MCF 10A (cell line): Measurements from ENCODE around the gene CADM4. TPM values are rescaled to one million over a fixed set of nuclear protein-coding genes. Genes with fewer than 3 reads are reported as not detected.

Experiments
- BruUV-seq: library from RNA; stranded (reverse); fragments of 400-500 nt; replicated peaks from 2 replicates; lab custom pipeline; 2021; lab: Mats Ljungman, UMichigan
- CTCF ChIA-PET: fragments of 300-600 bp; sonication (Branson Sonifier 250); formaldehyde crosslinking; extraction: SDS; loops from one replicate; lab custom pipeline; 2021; ENCODE audit warnings: antibody characterized with exemption, inconsistent platforms; lab: Yijun Ruan, JAX
- POLR2A ChIA-PET: fragments of 300-600, 350-650 bp; sonication (Branson Sonifier 250); formaldehyde crosslinking; extraction: SDS; loops from one replicate; lab custom pipeline; 2020; ENCODE audit warnings: antibody characterized with exemption, inconsistent platforms; lab: Yijun Ruan, JAX
- DNase-seq: peaks from one replicate; pipeline ENCODE4 v3.0.0-alpha.2; 2018; ENCODE audit not compliant: unreplicated experiment
- H3K27ac Mint-ChIP-seq: one replicate; pipeline ENCODE4 v1.8.0; 2022; ENCODE audit warnings: mild to moderate bottlenecking, low read depth, mixed read lengths; ENCODE audit not compliant: unreplicated experiment
- H3K27me3 Mint-ChIP-seq: one replicate; pipeline ENCODE4 v1.8.0; 2022; ENCODE audit warnings: mixed read lengths; ENCODE audit not compliant: insufficient read depth, unreplicated experiment
- H3K36me3 Mint-ChIP-seq: one replicate; pipeline ENCODE4 v1.8.0; 2022; ENCODE audit warnings: mild to moderate bottlenecking, moderate library complexity, mixed read lengths; ENCODE audit not compliant: insufficient read depth, unreplicated experiment
- H3K4me1 Mint-ChIP-seq: one replicate; pipeline ENCODE4 v1.8.0; 2022; ENCODE audit warnings: mixed read lengths; ENCODE audit not compliant: insufficient read depth, unreplicated experiment
- H3K4me3 Mint-ChIP-seq: one replicate; pipeline ENCODE4 v1.8.0; 2022; ENCODE audit warnings: mild to moderate bottlenecking, moderate library complexity, mixed read lengths; ENCODE audit not compliant: unreplicated experiment
- H3K9me3 Mint-ChIP-seq: one replicate; pipeline ENCODE4 v1.8.0; 2022; ENCODE audit warnings: mixed read lengths; ENCODE audit not compliant: unreplicated experiment
- CTCF ChIP-seq: fragments of 200-600 bp; IDR thresholded peaks from one replicate; pipeline ENCODE4 v1.8.0; 2022; ENCODE audit warnings: antibody characterized with exemption, mild to moderate bottlenecking; ENCODE audit not compliant: unreplicated experiment
- intact Hi-C: fragments of 100-400 bp; cut with micrococcal nuclease; formaldehyde crosslinking; loops from 2 replicates; pipeline ENCODE4 v1.14.1; 2022
- total RNA-seq: library from RNA; stranded (reverse); gene quantifications from 2 replicates; pipeline ENCODE4 v1.2.3, GENCODE V29; 2022

CADM4 gene
- total RNA-seq, 1 experiment from 2014 or later, result 3.2 TPM

GRCh38 chr19:43644181-43644580 lies 4.5 kb upstream of the CADM4 start:
- H3K4me1 Mint-ChIP-seq, result peaks cover 9% of the 10 kb centered on the region
- TF ChIP-seq CTCF, result no peak
- peaks cover 18% of the 10 kb centered on the region for H3K27me3 Mint-ChIP-seq
- DNase-seq, result no peak
- intact Hi-C loops, result no loop called here
- peaks cover 14% of the 10 kb centered on the region for H3K36me3 Mint-ChIP-seq
- H3K9me3 Mint-ChIP-seq, result no peaks in the 10 kb centered on the region
- BruUV-seq, result no TSS peak
- H3K4me3 Mint-ChIP-seq, result no peak overlapping the region
- H3K27ac Mint-ChIP-seq, result no peak overlapping the region
- POLR2A ChIA-PET, result interaction anchor here (0.6 kb wide), 1 partner anchor 13 kb away, joined by 3 read pairs; no protein-coding TSS in a partner anchor
- CTCF ChIA-PET, result interaction anchor here (1.2 kb wide), 1 partner anchor 50 kb away, joined by 4 read pairs; no protein-coding TSS in a partner anchor

GRCh38 chr19:43643326-43643725 lies 3.7 kb upstream of the CADM4 start:
- Mint-ChIP-seq H3K4me3 (no peak overlapping the region), H3K27ac (no peak overlapping the region), H3K9me3 (no peaks in the 10 kb centered on the region), H3K36me3 (peaks cover 11% of the 10 kb centered on the region), H3K27me3 (peaks cover 26% of the 10 kb centered on the region), H3K4me1 (peaks cover 16% of the 10 kb centered on the region)
- CTCF ChIA-PET, result interaction anchor here (3.5 kb wide), 1 partner anchor 9 kb away, joined by 16 read pairs; no protein-coding TSS in a partner anchor
- DNase-seq, result no peak
- no TSS peak for BruUV-seq
- POLR2A ChIA-PET, result no interaction called here
- TF ChIP-seq CTCF, result no peak
- intact Hi-C loops, result no loop called here

- H3K27ac Mint-ChIP-seq, result no peak overlapping the region
- intact Hi-C loops, result no loop called here
- no peak for DNase-seq
- H3K4me1 Mint-ChIP-seq, result peaks cover 16% of the 10 kb centered on the region
- ChIA-PET POLR2A (no interaction called here), CTCF (interaction anchor here (3.5 kb wide), 1 partner anchor 10 kb away, joined by 16 read pairs; no protein-coding TSS in a partner anchor)
- H3K4me3 Mint-ChIP-seq, result no peak overlapping the region
- peaks cover 34% of the 10 kb centered on the region for H3K27me3 Mint-ChIP-seq
- no TSS peak for BruUV-seq
- no peak for TF ChIP-seq CTCF
- H3K36me3 Mint-ChIP-seq, result peaks cover 7% of the 10 kb centered on the region
- no peaks in the 10 kb centered on the region for H3K9me3 Mint-ChIP-seq
Observed at GRCh38 chr19:43642531-43642930, 2.9 kb upstream of the CADM4 start.

- Mint-ChIP-seq H3K4me1 (peaks cover 16% of the 10 kb centered on the region), H3K27me3 (peaks cover 36% of the 10 kb centered on the region), H3K36me3 (no peaks in the 10 kb centered on the region), H3K9me3 (no peaks in the 10 kb centered on the region), H3K27ac (peak overlapping the region; percentile 74), H3K4me3 (peak overlapping the region; percentile 67)
- BruUV-seq, result no TSS peak
- TF ChIP-seq CTCF, result no peak
- intact Hi-C loops, result no loop called here
- ChIA-PET CTCF (interaction anchor here (0.6 to 3.5 kb wide), 4 partner anchors 11 to 1077 kb away, joined by 3 to 16 read pairs (median 4); no protein-coding TSS in a partner anchor), POLR2A (interaction anchor here (0.6 to 0.8 kb wide), 3 partner anchors 22 to 113 kb away, joined by 3 to 4 read pairs (median 3); no protein-coding TSS in a partner anchor)
- DNase-seq, result no peak
Observed at GRCh38 chr19:43641333-43641732, 1.7 kb upstream of the CADM4 start.
